ENCODE results near the gene EGR1. TPM values are rescaled to one million over a fixed set of nuclear protein-coding genes. Genes with fewer than 3 reads are reported as not detected.
A peak's percentile ranks its signal among the peaks of the same experiment; 100 is the strongest.

Gene EGR1
- total and polyA plus RNA-seq, 5 donors from 2014 or later = 0.38 to 19.0 (median 1.0) TPM

DNA sequence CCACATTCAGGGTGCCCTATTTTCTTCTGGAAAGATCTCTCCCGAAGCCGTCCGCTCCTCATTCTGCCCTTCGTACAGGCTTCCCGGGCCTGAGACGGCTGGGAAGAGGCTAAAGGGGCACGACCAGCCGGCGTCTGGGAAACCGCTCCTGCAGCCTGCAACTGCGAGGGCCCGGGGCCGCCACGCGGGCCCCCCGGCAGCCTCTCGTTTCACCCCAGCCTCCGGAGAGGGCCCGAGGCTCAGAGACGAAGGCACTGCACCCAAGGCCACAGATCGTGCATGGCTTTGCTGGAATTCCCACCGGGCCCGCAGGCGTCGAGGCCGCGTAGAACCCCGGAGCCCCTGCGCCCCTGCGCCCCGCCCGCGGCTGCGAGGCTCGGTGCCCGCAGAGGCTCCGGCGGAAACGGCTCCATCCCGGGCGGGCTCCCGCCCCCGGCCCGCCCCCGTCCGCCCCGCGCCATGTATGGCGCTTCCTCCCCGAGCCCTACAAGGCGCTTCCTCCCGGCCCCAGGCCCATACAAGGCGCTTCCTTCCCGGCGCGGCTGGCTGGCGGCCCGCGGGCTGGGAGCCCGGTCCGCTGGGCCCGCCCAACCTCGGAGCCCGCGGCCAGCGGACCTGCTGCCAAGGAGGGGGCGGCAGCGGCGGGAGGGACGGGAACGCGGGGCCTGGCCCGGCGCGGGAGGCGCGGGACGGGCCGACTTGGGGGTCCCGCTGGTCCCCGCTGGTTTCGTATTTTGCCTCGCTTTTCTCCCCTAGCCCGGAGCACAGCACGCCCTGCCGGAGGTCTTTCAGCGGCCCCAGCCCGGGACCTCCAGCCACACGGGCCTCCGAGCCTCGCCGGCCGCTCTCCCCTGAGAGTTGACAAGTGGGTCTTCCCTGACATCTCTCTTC lies 26.6 kb downstream of the EGR1 start:
- Mint-ChIP-seq H3K4me1 (peaks cover 0 to 17% (median 10%) of the 10 kb centered on the region in 4 donors), H3K4me3 (peak overlapping the region; percentile 73 to 97 (median 92)), H3K9me3 (no peaks in the 10 kb centered on the region), H3K27me3 (peaks cover 39% of the 10 kb centered on the region), H3K27ac (peak overlapping the region; percentile 26 to 32 (median 31)), H3K36me3 (no peaks in the 10 kb centered on the region)
- no peaks in the 10 kb centered on the region for H3K9me3 ChIP-seq (ENCODE audit: control insufficient read depth in 2 of 2, low read length in 2 of 2)
- peak overlapping the region; percentile 59 for H3K4me3 ChIP-seq (ENCODE audit: low read depth, low read length)
- H3K36me3 ChIP-seq (ENCODE audit: control insufficient read depth, insufficient read depth, low read length) = no peaks in the 10 kb centered on the region
- peaks cover 19% of the 10 kb centered on the region for H3K4me1 ChIP-seq (ENCODE audit: control insufficient read depth, insufficient read depth, low read length, poor library complexity, severe bottlenecking)
- ATAC-seq (ENCODE audit: low read depth in 2 of 2) (peak; percentile 100), DNase-seq (peak; percentile 82 to 90 (median 84))
- no peak overlapping the region for H3K27ac ChIP-seq (ENCODE audit: insufficient read depth, low read length, poor library complexity, severe bottlenecking)
- peaks cover 16% of the 10 kb centered on the region for H3K27me3 ChIP-seq (ENCODE audit: control insufficient read depth, insufficient read depth, low read length)

DNA sequence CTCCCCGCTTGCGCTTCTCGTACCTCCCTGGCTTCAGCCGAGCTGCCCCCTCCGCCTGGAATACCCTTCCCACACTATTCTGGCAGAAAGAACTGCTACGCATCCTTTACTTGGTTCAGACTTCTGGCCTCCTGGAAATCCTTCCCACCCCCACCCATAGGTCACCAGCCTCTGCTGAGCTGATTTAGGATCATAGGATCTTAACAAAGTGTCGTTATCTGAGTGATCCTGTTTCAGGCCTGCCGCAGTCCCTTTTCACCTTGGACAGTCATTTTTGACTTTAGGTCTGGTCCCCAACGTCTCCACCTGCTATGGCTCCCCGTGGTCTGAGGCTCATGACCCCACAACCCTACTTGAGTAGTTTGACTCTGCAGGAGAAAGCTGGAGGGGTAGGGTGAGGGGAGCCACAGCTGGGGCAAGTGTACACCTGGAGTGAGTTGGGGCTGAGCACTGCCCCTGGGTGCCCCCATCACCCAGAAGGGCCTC lies 27.3 kb downstream of the EGR1 start:
- Mint-ChIP-seq H3K36me3 (no peaks in the 10 kb centered on the region), H3K9me3 (no peaks in the 10 kb centered on the region), H3K4me1 (peaks cover 0 to 17% (median 10%) of the 10 kb centered on the region in 4 donors), H3K27me3 (peaks cover 35% of the 10 kb centered on the region), H3K4me3 (peak overlapping the region; percentile 73 to 97 (median 92)), H3K27ac (peak overlapping the region; percentile 26 to 32 (median 31))
- DNase-seq (no peak), ATAC-seq (ENCODE audit: low read depth in 2 of 2) (no peak)
- H3K9me3 ChIP-seq (ENCODE audit: control insufficient read depth in 2 of 2, low read length in 2 of 2) = no peaks in the 10 kb centered on the region
- H3K27me3 ChIP-seq (ENCODE audit: control insufficient read depth, insufficient read depth, low read length) = peaks cover 16% of the 10 kb centered on the region
- H3K36me3 ChIP-seq (ENCODE audit: control insufficient read depth, insufficient read depth, low read length) = no peaks in the 10 kb centered on the region
- peaks cover 19% of the 10 kb centered on the region for H3K4me1 ChIP-seq (ENCODE audit: control insufficient read depth, insufficient read depth, low read length, poor library complexity, severe bottlenecking)
- H3K27ac ChIP-seq (ENCODE audit: insufficient read depth, low read length, poor library complexity, severe bottlenecking) = no peak overlapping the region
- peak overlapping the region; percentile 59 for H3K4me3 ChIP-seq (ENCODE audit: low read depth, low read length)

DNA sequence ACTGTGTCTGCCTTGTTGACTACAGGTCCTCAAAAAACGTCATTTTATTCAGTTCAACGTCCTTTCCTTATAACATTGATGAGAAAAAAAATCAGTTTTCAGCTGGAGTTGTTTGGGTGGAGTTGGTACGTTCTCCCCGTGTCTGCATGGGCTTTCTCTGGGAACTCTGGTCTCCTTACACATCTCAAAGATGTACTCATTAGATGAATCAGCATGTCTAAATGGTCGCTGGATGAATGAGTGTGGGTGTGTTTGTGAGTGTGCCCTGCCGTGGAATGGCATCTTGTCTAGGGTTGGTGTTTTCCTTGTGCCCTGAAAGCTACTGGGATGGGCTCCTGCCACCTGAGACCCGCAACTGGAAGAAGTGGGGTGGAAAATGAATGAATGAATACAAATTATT lies 30.1 kb downstream of the EGR1 start:
- no peaks in the 10 kb centered on the region for H3K9me3 Mint-ChIP-seq
- ATAC-seq (ENCODE audit: low read depth in 2 of 2) = no peak
- H3K36me3 ChIP-seq (ENCODE audit: control insufficient read depth, insufficient read depth, low read length) = no peaks in the 10 kb centered on the region
- H3K27ac ChIP-seq (ENCODE audit: insufficient read depth, low read length, poor library complexity, severe bottlenecking) = no peak overlapping the region
- DNase-seq = no peak
- H3K4me3 ChIP-seq (ENCODE audit: low read depth, low read length) = no peak overlapping the region
- H3K27me3 Mint-ChIP-seq = peaks cover 28% of the 10 kb centered on the region
- peaks cover 11% of the 10 kb centered on the region for H3K27me3 ChIP-seq (ENCODE audit: control insufficient read depth, insufficient read depth, low read length)
- H3K36me3 Mint-ChIP-seq = no peaks in the 10 kb centered on the region
- H3K27ac Mint-ChIP-seq = no peak overlapping the region
- H3K4me3 Mint-ChIP-seq = peak overlapping the region in 2 of 4 donors; percentile 15 to 20
- H3K4me1 ChIP-seq (ENCODE audit: control insufficient read depth, insufficient read depth, low read length, poor library complexity, severe bottlenecking) = peaks cover 19% of the 10 kb centered on the region
- peaks cover 0 to 17% (median 7%) of the 10 kb centered on the region in 4 donors for H3K4me1 Mint-ChIP-seq
- no peaks in the 10 kb centered on the region for H3K9me3 ChIP-seq (ENCODE audit: control insufficient read depth in 2 of 2, low read length in 2 of 2)

DNA sequence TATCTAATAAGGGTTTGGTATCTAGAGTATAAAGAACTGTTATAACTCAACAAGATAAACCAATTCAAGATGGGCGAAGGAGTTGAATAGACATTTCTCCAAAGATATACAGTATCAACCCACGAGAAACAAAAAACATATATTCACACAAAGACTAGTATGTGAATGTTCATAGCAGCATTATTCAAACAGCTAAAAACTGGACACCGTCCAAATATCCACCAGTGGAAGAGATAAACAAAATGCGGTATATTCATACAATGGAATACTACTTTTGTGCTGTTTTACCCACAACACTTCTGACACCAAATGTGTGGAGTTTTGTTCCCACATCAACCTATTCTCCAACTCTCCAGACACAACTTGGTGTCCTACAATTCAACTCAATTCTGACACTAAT lies 33.1 kb downstream of the EGR1 start:
- Mint-ChIP-seq H3K4me1 (peaks cover 0 to under 1% (median 0%) of the 10 kb centered on the region in 4 donors), H3K9me3 (peaks cover 0 to 2% (median 0%) of the 10 kb centered on the region in 7 donors), H3K4me3 (no peak overlapping the region), H3K27ac (no peak overlapping the region), H3K36me3 (no peaks in the 10 kb centered on the region), H3K27me3 (peaks cover 11% of the 10 kb centered on the region)
- Histone ChIP-seq H3K4me3 (ENCODE audit: low read depth, low read length) (no peak overlapping the region), H3K9me3 (ENCODE audit: control insufficient read depth in 2 of 2, low read length in 2 of 2) (no peaks in the 10 kb centered on the region), H3K27me3 (ENCODE audit: control insufficient read depth, insufficient read depth, low read length) (no peaks in the 10 kb centered on the region), H3K27ac (ENCODE audit: insufficient read depth, low read length, poor library complexity, severe bottlenecking) (no peak overlapping the region), H3K36me3 (ENCODE audit: control insufficient read depth, insufficient read depth, low read length) (no peaks in the 10 kb centered on the region), H3K4me1 (ENCODE audit: control insufficient read depth, insufficient read depth, low read length, poor library complexity, severe bottlenecking) (no peaks in the 10 kb centered on the region)
- ATAC-seq (ENCODE audit: low read depth in 2 of 2) = no peak
- DNase-seq = no peak

DNA sequence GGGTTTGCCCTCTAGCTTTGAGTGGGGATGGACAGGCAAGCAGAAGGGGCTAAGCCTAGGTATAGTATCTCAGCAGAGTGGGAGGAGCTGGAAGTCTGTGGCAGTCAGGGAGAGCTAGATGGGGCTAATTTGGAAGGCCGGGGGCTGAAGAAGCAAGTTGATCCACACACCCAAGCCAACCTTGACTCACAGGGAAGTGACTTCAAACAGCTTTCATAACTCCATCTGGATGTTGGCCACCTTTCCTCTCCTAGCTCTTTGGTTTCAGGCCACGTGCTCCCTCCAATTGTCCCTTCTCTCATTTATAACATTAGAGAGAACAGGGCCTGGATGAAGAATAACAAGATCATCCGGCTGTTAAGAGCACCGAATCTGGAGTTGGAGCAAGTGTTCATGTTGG lies 36.8 kb downstream of the EGR1 start:
- Histone ChIP-seq H3K36me3 (ENCODE audit: control insufficient read depth, insufficient read depth, low read length) (peaks cover 3% of the 10 kb centered on the region), H3K4me1 (ENCODE audit: control insufficient read depth, insufficient read depth, low read length, poor library complexity, severe bottlenecking) (no peaks in the 10 kb centered on the region), H3K9me3 (ENCODE audit: control insufficient read depth in 2 of 2, low read length in 2 of 2) (no peaks in the 10 kb centered on the region), H3K27me3 (ENCODE audit: control insufficient read depth, insufficient read depth, low read length) (no peaks in the 10 kb centered on the region), H3K27ac (ENCODE audit: insufficient read depth, low read length, poor library complexity, severe bottlenecking) (no peak overlapping the region), H3K4me3 (ENCODE audit: low read depth, low read length) (no peak overlapping the region)
- ATAC-seq (ENCODE audit: low read depth in 2 of 2) (no peak), DNase-seq (no peak)
- Mint-ChIP-seq H3K9me3 (peaks cover 0 to 2% (median 0%) of the 10 kb centered on the region in 7 donors), H3K27ac (peak overlapping the region in 1 of 3 donors; percentile 73), H3K4me1 (peaks cover 0 to 5% (median 0%) of the 10 kb centered on the region in 4 donors), H3K4me3 (no peak overlapping the region), H3K36me3 (no peaks in the 10 kb centered on the region), H3K27me3 (no peaks in the 10 kb centered on the region)

DNA sequence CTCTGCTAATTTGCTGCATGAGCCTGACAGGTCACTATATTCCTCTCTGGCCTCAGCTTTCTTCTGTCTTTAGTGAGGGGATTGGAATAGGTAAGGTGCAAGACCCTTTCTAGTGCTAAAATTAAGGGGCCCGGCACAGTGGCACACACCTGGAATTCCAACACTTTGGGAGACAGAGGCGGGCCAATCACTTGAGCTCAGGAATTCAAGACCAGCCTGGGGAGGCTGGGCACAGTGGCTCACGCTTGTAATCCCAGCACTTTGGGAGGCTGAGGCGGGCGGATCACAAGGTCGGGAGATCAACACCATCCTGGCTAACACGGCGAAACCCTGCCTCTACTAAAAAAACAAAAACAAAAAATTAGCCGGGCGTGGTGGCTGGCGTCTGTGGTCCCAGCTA lies 37.2 kb downstream of the EGR1 start:
- Histone ChIP-seq H3K4me3 (ENCODE audit: low read depth, low read length) (no peak overlapping the region), H3K27me3 (ENCODE audit: control insufficient read depth, insufficient read depth, low read length) (no peaks in the 10 kb centered on the region), H3K36me3 (ENCODE audit: control insufficient read depth, insufficient read depth, low read length) (peaks cover 7% of the 10 kb centered on the region), H3K9me3 (ENCODE audit: control insufficient read depth in 2 of 2, low read length in 2 of 2) (no peaks in the 10 kb centered on the region), H3K27ac (ENCODE audit: insufficient read depth, low read length, poor library complexity, severe bottlenecking) (no peak overlapping the region), H3K4me1 (ENCODE audit: control insufficient read depth, insufficient read depth, low read length, poor library complexity, severe bottlenecking) (no peaks in the 10 kb centered on the region)
- peaks cover 0 to 5% (median 0%) of the 10 kb centered on the region in 4 donors for H3K4me1 Mint-ChIP-seq
- ATAC-seq (ENCODE audit: low read depth in 2 of 2) (no peak), DNase-seq (no peak)
- H3K27ac Mint-ChIP-seq = peak overlapping the region in 1 of 3 donors; percentile 73
- H3K9me3 Mint-ChIP-seq = peaks cover 0 to 2% (median 0%) of the 10 kb centered on the region in 7 donors
- H3K27me3 Mint-ChIP-seq = no peaks in the 10 kb centered on the region
- no peaks in the 10 kb centered on the region for H3K36me3 Mint-ChIP-seq
- no peak overlapping the region for H3K4me3 Mint-ChIP-seq

DNA sequence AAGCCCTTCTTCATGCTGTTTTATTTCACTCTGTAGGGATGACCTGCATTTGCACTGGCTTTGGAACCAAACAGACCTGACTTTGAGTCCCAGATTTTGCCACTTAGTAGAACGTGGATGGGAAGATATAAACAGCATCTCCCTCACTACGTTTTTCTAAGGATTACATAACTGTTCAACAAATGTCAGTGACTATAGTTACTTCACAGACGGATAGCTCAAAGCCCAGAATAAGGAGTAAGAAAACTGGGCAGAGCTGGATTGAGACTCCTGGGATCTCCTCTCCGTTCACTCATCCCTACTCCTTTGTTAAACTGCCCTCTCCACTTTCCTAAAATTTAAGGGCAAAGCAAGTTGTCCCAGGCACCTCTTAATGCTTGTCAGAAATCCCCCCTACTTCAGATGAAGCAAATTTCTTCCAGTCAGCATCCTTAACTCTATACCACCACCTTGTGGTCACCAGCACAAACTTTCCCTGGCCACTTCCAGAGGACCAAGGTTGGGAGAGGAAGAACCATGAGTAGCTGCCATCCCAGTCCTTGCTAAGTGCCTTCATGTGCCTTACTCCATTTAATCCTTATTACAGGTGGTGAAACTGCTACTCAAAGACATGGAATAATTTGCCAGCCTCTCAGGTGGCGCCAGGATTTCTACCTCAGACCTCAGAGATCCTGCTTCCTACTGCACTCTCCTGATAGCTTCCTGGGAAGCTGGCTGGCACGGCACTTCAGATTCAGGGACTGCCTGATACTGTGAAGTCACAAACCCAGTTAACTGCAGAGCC lies 38.4 kb downstream of the EGR1 start:
- no peaks in the 10 kb centered on the region for H3K27me3 ChIP-seq (ENCODE audit: control insufficient read depth, insufficient read depth, low read length)
- ATAC-seq (ENCODE audit: low read depth in 2 of 2) = peak; percentile 63 to 71
- no peak overlapping the region for H3K4me3 ChIP-seq (ENCODE audit: low read depth, low read length)
- Mint-ChIP-seq H3K4me1 (peaks cover 0 to 5% (median 0%) of the 10 kb centered on the region in 4 donors), H3K27me3 (no peaks in the 10 kb centered on the region), H3K27ac (no peak overlapping the region), H3K36me3 (peaks cover 5% of the 10 kb centered on the region), H3K9me3 (peaks cover 0 to 2% (median 0%) of the 10 kb centered on the region in 7 donors), H3K4me3 (no peak overlapping the region)
- DNase-seq = peak; percentile 12 to 57 (median 57)
- no peaks in the 10 kb centered on the region for H3K9me3 ChIP-seq (ENCODE audit: control insufficient read depth in 2 of 2, low read length in 2 of 2)
- no peaks in the 10 kb centered on the region for H3K4me1 ChIP-seq (ENCODE audit: control insufficient read depth, insufficient read depth, low read length, poor library complexity, severe bottlenecking)
- peaks cover 18% of the 10 kb centered on the region for H3K36me3 ChIP-seq (ENCODE audit: control insufficient read depth, insufficient read depth, low read length)
- H3K27ac ChIP-seq (ENCODE audit: insufficient read depth, low read length, poor library complexity, severe bottlenecking) = no peak overlapping the region
